Upper lobe of left lung (tissue), 4 donors: Measurements from ENCODE around the gene LGALS3.
A peak's percentile ranks its signal among the peaks of the same experiment; 100 is the strongest.

ENCODE experiments used
- EP300 ChIP-seq, 4 donors: sonication (generic); formaldehyde crosslinking; IDR thresholded peaks; one replicate each; pipeline ENCODE4 v1.5.1; 2017; ENCODE audit warnings: antibody characterized with exemption in 4 of 4, control low read depth in 2 of 4
- TF ChIP-seq, protein P1 (sequence below), 6 experiments: fragments of 450-650 bp in 4 of 6; fragments of 200-600 bp in 2 of 6; sonication (generic) in 2 of 6; IDR thresholded peaks; one replicate each; pipeline ENCODE4 v1.5.1; 2016 to 2019; ENCODE audit warnings: antibody characterized with exemption in 6 of 6

DNA sequence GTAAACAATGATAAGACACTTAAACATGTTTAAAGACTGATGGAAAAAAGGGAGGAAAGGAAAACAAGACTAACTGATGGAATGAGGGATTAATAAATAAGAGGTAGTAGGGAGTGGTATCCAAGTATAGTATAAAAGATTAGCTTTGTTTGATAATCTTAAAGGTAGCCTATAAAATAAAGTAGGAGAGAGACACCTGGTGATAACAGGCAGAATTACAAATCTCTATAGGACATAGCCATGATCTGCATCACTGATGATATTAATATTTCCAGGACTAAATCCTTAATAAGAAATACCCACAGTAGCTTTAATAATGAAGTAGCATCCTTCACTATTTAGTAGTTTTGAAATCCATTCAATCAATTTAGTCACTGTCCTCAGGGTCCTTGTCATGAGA is 31.9 kb downstream of the LGALS3 start:
- TF ChIP-seq, protein P1, sequence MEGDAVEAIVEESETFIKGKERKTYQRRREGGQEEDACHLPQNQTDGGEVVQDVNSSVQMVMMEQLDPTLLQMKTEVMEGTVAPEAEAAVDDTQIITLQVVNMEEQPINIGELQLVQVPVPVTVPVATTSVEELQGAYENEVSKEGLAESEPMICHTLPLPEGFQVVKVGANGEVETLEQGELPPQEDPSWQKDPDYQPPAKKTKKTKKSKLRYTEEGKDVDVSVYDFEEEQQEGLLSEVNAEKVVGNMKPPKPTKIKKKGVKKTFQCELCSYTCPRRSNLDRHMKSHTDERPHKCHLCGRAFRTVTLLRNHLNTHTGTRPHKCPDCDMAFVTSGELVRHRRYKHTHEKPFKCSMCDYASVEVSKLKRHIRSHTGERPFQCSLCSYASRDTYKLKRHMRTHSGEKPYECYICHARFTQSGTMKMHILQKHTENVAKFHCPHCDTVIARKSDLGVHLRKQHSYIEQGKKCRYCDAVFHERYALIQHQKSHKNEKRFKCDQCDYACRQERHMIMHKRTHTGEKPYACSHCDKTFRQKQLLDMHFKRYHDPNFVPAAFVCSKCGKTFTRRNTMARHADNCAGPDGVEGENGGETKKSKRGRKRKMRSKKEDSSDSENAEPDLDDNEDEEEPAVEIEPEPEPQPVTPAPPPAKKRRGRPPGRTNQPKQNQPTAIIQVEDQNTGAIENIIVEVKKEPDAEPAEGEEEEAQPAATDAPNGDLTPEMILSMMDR (IDR thresholded peaks at IDR 0.05) = peak; percentile 41 to 69 (median 53)
- TF ChIP-seq EP300 (IDR thresholded peaks at IDR 0.05) = no peak
